Calu3 (cell line): ENCODE measurements around the gene PCNX1. TPM values are rescaled to one million over a fixed set of nuclear protein-coding genes. Genes with fewer than 3 reads are reported as not detected.

ENCODE experiments used
- BruUV-seq: library from RNA; stranded (reverse); fragments of 400-500 nt; replicated peaks from 2 replicates; lab custom pipeline; 2021; lab: Mats Ljungman, UMichigan
- CTCF ChIA-PET: fragments of 300-600 bp; sonication (Branson Sonifier 250); formaldehyde crosslinking; loops from one replicate; lab custom pipeline; 2022; ENCODE audit warnings: antibody characterized with exemption; lab: Charles Lee
- DNase-seq: peaks from one replicate; pipeline ENCODE4 v3.0.0; 2022
- H3K27ac Mint-ChIP-seq: one replicate; pipeline ENCODE4 v1.8.0; 2022; ENCODE audit warnings: mixed read lengths; ENCODE audit not compliant: unreplicated experiment
- H3K27me3 Mint-ChIP-seq: one replicate; pipeline ENCODE4 v1.8.0; 2022; ENCODE audit warnings: mixed read lengths; ENCODE audit not compliant: unreplicated experiment
- H3K36me3 Mint-ChIP-seq: one replicate; pipeline ENCODE4 v1.8.0; 2022; ENCODE audit warnings: mild to moderate bottlenecking, moderate library complexity, mixed read lengths; ENCODE audit not compliant: insufficient read depth, unreplicated experiment
- H3K4me1 Mint-ChIP-seq: one replicate; pipeline ENCODE4 v1.8.0; 2022; ENCODE audit warnings: mild to moderate bottlenecking, low read depth, mixed read lengths; ENCODE audit not compliant: unreplicated experiment
- H3K4me3 Mint-ChIP-seq: one replicate; pipeline ENCODE4 v1.8.0; 2022; ENCODE audit warnings: mild to moderate bottlenecking, low read depth, moderate library complexity, mixed read lengths; ENCODE audit not compliant: unreplicated experiment
- H3K9me3 Mint-ChIP-seq: one replicate; pipeline ENCODE4 v1.8.0; 2022; ENCODE audit warnings: low read depth, mixed read lengths; ENCODE audit not compliant: unreplicated experiment
- intact Hi-C: fragments of 100-400 bp; cut with micrococcal nuclease; formaldehyde crosslinking; loops from one replicate; pipeline ENCODE4 v1.10.0; 2022; ENCODE audit not compliant: unreplicated experiment
- total RNA-seq: library from RNA; stranded (reverse); gene quantifications from 2 replicates; pipeline ENCODE4 v1.2.3, GENCODE V29; 2022
- TF ChIP-seq, protein P1 (sequence below): fragments of 200-600 bp; IDR thresholded peaks from one replicate; pipeline ENCODE4 v1.8.0; 2022; ENCODE audit warnings: antibody characterized with exemption; ENCODE audit not compliant: unreplicated experiment

The PCNX1 gene
- total RNA-seq, 1 experiment from 2014 or later = 34.1 TPM

DNA sequence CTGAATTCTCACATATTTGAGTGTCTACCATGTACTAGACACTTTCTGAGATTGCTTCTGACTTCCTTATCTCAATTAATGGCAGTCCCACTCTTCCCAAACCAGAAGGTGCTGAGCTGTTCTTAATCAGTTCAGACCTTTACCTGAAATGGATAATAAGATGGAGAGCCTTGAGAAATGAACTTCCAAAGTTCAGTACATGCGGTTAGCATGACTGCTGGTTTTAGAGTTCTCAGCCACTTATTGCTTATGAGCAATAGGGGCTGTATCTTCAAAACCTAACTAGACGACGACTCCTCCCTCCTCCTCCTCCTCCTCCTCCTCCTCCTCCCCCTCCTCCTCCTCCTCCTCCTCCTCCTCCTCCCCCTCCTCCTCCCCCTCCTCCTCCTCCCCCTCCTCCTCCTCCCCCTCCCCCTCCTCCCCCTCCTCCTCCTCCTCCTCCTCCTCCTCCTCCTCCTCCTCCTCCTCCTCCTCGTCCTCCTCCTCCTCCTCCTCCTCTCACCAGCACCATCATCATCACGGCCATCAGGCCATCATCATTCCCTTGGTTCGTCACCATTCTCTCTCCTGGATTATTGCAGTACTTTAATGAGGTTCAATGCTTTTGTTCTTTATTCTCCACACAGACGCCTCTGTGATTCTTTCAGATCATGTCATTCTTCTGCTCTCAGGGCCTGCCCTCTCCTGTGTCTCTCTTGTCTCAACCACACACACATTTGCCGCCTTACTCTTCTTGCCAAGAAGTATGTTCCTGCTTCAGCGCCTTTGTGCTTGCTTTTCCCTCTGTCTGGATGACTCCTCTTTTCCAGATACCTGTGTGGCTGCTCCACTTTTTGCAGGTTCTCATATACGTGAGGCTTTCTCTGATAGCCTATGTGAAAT is 2.7 kb downstream of the PCNX1 start:
- Mint-ChIP-seq H3K9me3 (no peaks in the 10 kb centered on the region), H3K27ac (no peak overlapping the region), H3K4me1 (peaks cover 22% of the 10 kb centered on the region), H3K4me3 (no peak overlapping the region), H3K36me3 (peaks cover 23% of the 10 kb centered on the region), H3K27me3 (no peaks in the 10 kb centered on the region)
- intact Hi-C loops = loop anchor here (5.0 kb wide), 1 partner anchor 47 kb away; no protein-coding TSS in a partner anchor
- no TSS peak for BruUV-seq
- CTCF ChIA-PET = no interaction called here
- TF ChIP-seq, protein P1, sequence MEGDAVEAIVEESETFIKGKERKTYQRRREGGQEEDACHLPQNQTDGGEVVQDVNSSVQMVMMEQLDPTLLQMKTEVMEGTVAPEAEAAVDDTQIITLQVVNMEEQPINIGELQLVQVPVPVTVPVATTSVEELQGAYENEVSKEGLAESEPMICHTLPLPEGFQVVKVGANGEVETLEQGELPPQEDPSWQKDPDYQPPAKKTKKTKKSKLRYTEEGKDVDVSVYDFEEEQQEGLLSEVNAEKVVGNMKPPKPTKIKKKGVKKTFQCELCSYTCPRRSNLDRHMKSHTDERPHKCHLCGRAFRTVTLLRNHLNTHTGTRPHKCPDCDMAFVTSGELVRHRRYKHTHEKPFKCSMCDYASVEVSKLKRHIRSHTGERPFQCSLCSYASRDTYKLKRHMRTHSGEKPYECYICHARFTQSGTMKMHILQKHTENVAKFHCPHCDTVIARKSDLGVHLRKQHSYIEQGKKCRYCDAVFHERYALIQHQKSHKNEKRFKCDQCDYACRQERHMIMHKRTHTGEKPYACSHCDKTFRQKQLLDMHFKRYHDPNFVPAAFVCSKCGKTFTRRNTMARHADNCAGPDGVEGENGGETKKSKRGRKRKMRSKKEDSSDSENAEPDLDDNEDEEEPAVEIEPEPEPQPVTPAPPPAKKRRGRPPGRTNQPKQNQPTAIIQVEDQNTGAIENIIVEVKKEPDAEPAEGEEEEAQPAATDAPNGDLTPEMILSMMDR = no peak
- no peak for DNase-seq

- no peak for DNase-seq
- Mint-ChIP-seq H3K36me3 (no peaks in the 10 kb centered on the region), H3K27ac (no peak overlapping the region), H3K4me3 (no peak overlapping the region), H3K27me3 (no peaks in the 10 kb centered on the region), H3K9me3 (no peaks in the 10 kb centered on the region), H3K4me1 (peaks cover 15% of the 10 kb centered on the region)
- BruUV-seq = no TSS peak
- CTCF ChIA-PET = no interaction called here
- intact Hi-C loops = no loop called here
- TF ChIP-seq, protein P1 = no peak
Observed at GRCh38 chr14:70915415-70915814, 8.2 kb downstream of the PCNX1 start.

DNA sequence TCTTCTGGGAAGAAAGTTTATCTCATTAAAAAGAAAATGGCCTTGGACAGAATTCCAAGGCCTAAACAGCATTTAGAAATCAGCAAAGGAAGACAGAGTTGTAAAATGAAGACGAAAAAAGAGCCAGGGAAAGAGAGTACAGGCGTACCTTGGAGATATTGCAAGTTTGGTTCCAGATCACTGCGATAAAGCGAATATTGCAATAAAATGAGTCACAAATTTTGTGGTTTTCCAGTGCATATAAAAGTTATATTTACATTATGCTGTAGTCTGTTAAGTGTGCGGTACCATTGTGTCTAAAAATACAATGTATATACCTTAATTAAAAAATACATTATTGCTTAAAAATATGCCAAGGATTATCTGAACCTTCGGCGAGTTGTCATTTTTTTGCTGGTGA is 9.0 kb downstream of the PCNX1 start:
- Mint-ChIP-seq H3K27me3 (no peaks in the 10 kb centered on the region), H3K27ac (no peak overlapping the region), H3K4me1 (peaks cover 8% of the 10 kb centered on the region), H3K9me3 (no peaks in the 10 kb centered on the region), H3K4me3 (no peak overlapping the region), H3K36me3 (no peaks in the 10 kb centered on the region)
- TF ChIP-seq, protein P1 = no peak
- intact Hi-C loops = no loop called here
- no peak for DNase-seq
- CTCF ChIA-PET = no interaction called here
- BruUV-seq = no TSS peak

- no peaks in the 10 kb centered on the region for H3K36me3 Mint-ChIP-seq
- no peaks in the 10 kb centered on the region for H3K9me3 Mint-ChIP-seq
- no peaks in the 10 kb centered on the region for H3K27me3 Mint-ChIP-seq
- no TSS peak for BruUV-seq
- no peak overlapping the region for H3K27ac Mint-ChIP-seq
- intact Hi-C loops = no loop called here
- H3K4me1 Mint-ChIP-seq = peaks cover 8% of the 10 kb centered on the region
- no peak overlapping the region for H3K4me3 Mint-ChIP-seq
- no peak for DNase-seq
- TF ChIP-seq, protein P1 = no peak
- CTCF ChIA-PET = no interaction called here
Observed at GRCh38 chr14:70916799-70917198, 9.5 kb downstream of the PCNX1 start.
